Right lobe of liver (tissue), 4 donors: ENCODE results near the gene ZNF564.

ENCODE experiments used
- POLR2A ChIP-seq: fragments of 450-650 bp; IDR thresholded peaks from one replicate; pipeline ENCODE4 v1.6.1; 2017; ENCODE audit warnings: antibody characterized with exemption, mild to moderate bottlenecking
- TF ChIP-seq, protein P1 (sequence below), 4 donors: fragments of 200-600 bp in 3 of 4; fragments of 450-650 bp in 1 of 4; IDR thresholded peaks; one replicate each; pipeline versions ENCODE4 v1.5.1 to v1.8.0; 2016 to 2022; ENCODE audit warnings: antibody characterized with exemption in 4 of 4, mild to moderate bottlenecking in 2 of 4
- donor health status: DM: no; HTN: no; CAD: no.
- donor health status: DM: no; HTN: no; CAD: no.
- donor health status: DM: no; HTN: yes; CAD: no.

DNA sequence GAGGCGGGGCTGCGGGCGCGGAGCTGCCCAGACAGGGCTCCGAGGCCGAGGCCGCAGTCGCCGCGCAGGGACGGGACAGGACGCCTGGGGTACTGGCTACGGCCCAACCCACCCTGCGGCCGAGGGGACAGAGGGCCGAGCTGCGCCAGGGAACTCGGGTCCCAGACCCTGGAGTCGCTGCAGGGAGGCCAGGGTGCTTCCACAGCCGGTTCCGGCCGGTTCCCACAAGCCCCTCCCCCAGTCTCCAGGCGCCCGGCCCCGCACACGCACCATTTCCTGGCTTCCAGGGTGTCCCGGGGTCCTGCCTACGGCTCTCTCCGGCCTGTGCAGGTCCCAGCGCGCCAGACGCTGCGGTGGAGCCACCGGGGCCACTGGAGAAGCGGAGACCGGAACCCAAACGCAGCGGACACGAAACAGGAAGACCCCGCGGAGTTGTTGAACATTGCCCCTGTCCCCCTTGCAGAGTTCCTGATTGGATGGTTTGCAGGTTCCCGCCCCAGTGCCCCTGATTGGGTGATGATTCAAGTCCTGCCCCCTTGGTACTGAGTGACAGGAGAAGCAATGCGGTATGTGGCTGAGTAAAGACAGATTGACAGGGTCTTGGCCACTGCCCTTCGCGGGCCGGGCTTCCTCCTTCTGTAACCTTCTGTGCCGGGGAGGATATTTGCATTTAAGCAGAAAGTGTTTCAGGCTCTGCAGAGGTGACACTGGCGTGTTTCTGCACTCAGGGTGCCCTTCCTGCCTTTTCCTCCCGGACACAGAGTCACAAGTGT lies at the start of gene ZNF564:
- TF ChIP-seq, protein P1, sequence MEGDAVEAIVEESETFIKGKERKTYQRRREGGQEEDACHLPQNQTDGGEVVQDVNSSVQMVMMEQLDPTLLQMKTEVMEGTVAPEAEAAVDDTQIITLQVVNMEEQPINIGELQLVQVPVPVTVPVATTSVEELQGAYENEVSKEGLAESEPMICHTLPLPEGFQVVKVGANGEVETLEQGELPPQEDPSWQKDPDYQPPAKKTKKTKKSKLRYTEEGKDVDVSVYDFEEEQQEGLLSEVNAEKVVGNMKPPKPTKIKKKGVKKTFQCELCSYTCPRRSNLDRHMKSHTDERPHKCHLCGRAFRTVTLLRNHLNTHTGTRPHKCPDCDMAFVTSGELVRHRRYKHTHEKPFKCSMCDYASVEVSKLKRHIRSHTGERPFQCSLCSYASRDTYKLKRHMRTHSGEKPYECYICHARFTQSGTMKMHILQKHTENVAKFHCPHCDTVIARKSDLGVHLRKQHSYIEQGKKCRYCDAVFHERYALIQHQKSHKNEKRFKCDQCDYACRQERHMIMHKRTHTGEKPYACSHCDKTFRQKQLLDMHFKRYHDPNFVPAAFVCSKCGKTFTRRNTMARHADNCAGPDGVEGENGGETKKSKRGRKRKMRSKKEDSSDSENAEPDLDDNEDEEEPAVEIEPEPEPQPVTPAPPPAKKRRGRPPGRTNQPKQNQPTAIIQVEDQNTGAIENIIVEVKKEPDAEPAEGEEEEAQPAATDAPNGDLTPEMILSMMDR (IDR thresholded peaks at IDR 0.05) = no peak
- peak; percentile 93 for TF ChIP-seq POLR2A
